ENCODE measurements around the gene HOXB3.

The HOXB3 gene

GRCh38 chr17:48517478-48517877 lies 72.6 kb downstream of the HOXB3 start:
- no peak for TF ChIP-seq ZFP30 (CRISPR knock-in tag; IDR thresholded peaks at IDR 0.05)
- no peak for TF ChIP-seq PPARA (CRISPR knock-in tag; IDR thresholded peaks at IDR 0.05; ENCODE audit: borderline replicate concordance)
- TF ChIP-seq BACH2 (CRISPR knock-in tag; IDR thresholded peaks at IDR 0.05; ENCODE audit: borderline replicate concordance): no peak
- no peak for TF ChIP-seq RARB (CRISPR knock-in tag; IDR thresholded peaks at IDR 0.05)
- no peak for TF ChIP-seq TOX (CRISPR knock-in tag; IDR thresholded peaks at IDR 0.05; ENCODE audit: borderline replicate concordance)
- TF ChIP-seq ZNF565 (CRISPR knock-in tag; conservative IDR thresholded peaks at IDR 0.05; ENCODE audit: low read depth): no peak
- TF ChIP-seq OSR1 (CRISPR knock-in tag; IDR thresholded peaks at IDR 0.05): no peak
- TF ChIP-seq, protein P1, sequence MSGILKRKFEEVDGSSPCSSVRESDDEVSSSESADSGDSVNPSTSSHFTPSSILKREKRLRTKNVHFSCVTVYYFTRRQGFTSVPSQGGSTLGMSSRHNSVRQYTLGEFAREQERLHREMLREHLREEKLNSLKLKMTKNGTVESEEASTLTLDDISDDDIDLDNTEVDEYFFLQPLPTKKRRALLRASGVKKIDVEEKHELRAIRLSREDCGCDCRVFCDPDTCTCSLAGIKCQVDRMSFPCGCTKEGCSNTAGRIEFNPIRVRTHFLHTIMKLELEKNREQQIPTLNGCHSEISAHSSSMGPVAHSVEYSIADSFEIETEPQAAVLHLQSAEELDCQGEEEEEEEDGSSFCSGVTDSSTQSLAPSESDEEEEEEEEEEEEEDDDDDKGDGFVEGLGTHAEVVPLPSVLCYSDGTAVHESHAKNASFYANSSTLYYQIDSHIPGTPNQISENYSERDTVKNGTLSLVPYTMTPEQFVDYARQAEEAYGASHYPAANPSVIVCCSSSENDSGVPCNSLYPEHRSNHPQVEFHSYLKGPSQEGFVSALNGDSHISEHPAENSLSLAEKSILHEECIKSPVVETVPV (CRISPR knock-in tag; IDR thresholded peaks at IDR 0.05): no peak
- no peak for TF ChIP-seq ZFP3 (CRISPR knock-in tag; IDR thresholded peaks at IDR 0.05)
- TF ChIP-seq CREB5 (CRISPR knock-in tag; IDR thresholded peaks at IDR 0.05; ENCODE audit: low read depth): no peak
- no peak for TF ChIP-seq ESRRG (CRISPR knock-in tag; IDR thresholded peaks at IDR 0.05)
- no peak for TF ChIP-seq ISL1 (CRISPR knock-in tag; IDR thresholded peaks at IDR 0.05)
- no peak for TF ChIP-seq SNAI2 (CRISPR knock-in tag; IDR thresholded peaks at IDR 0.05)
- TF ChIP-seq CSDC2 (CRISPR knock-in tag; IDR thresholded peaks at IDR 0.05): no peak
- no peak for ATAC-seq

DNA sequence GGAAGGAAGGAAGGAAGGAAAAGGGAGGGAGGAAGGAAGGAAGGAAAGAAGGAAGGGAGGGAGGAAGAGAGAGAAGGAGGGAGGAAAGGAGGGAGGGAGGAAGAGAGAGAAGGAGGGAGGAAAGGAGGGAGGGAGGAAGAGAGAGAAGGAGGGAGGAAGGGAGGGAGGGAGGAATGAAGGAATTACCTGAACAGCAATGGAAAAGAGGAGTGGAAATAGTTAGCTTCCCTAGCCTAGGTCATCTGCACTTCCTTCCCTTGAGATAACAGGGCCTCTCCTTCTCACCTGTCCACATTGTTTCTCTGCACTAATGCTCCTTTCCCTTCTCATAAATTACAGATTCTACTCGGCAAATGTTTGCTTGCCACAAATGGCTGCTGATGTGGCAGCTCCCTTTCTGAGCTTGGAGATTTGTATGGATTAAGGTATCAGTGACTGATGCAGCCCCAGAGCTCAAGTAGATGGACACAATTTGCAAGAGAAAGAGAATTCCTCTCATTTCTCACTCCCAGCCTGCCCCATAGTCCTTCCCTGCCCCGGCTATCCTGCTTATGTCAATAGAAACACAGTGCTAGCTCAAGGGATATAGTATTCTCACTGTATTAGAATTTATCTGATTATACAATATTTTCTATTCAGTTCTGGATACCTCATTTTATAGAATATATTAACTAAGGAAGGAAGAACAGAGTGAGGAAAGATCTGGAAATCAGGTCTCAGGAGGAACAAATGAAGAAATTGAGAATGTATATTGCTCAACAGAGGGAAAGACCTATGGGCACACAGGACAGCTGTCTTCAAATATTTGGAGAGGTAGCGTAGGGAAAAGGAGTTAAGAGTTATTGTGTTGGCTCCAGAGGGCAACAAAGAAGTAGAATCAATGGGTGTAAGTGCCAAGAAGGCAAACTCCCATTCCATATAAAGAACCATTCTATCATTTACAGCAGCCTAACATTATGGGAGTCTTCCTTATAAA lies 73.8 kb downstream of the HOXB3 start:
- TF ChIP-seq PPARA (CRISPR knock-in tag; IDR thresholded peaks at IDR 0.05; ENCODE audit: borderline replicate concordance) (no peak), TOX (CRISPR knock-in tag; IDR thresholded peaks at IDR 0.05; ENCODE audit: borderline replicate concordance) (no peak), ZFP3 (CRISPR knock-in tag; IDR thresholded peaks at IDR 0.05) (no peak), ESRRG (CRISPR knock-in tag; IDR thresholded peaks at IDR 0.05) (no peak), ZNF70 (CRISPR knock-in tag; IDR thresholded peaks at IDR 0.05) (no peak), SNAI2 (CRISPR knock-in tag; IDR thresholded peaks at IDR 0.05) (no peak), ARNTL (CRISPR knock-in tag; IDR thresholded peaks at IDR 0.05; ENCODE audit: borderline replicate concordance, low read depth) (no peak), ISL1 (CRISPR knock-in tag; IDR thresholded peaks at IDR 0.05) (no peak), OSR1 (CRISPR knock-in tag; IDR thresholded peaks at IDR 0.05) (no peak), RARB (CRISPR knock-in tag; IDR thresholded peaks at IDR 0.05) (no peak)
- no peak for ATAC-seq

GRCh38 chr17:48514477-48514876 lies 75.6 kb downstream of the HOXB3 start:
- no peak for ATAC-seq
- TF ChIP-seq OSR1 (CRISPR knock-in tag; IDR thresholded peaks at IDR 0.05): no peak
- TF ChIP-seq, protein P2, sequence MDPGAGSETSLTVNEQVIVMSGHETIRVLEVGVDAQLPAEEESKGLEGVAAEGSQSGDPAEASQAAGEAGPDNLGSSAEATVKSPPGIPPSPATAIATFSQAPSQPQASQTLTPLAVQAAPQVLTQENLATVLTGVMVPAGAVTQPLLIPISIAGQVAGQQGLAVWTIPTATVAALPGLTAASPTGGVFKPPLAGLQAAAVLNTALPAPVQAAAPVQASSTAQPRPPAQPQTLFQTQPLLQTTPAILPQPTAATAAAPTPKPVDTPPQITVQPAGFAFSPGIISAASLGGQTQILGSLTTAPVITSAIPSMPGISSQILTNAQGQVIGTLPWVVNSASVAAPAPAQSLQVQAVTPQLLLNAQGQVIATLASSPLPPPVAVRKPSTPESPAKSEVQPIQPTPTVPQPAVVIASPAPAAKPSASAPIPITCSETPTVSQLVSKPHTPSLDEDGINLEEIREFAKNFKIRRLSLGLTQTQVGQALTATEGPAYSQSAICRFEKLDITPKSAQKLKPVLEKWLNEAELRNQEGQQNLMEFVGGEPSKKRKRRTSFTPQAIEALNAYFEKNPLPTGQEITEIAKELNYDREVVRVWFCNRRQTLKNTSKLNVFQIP (CRISPR knock-in tag; IDR thresholded peaks at IDR 0.05; ENCODE audit: borderline replicate concordance, low read depth): no peak
- TF ChIP-seq GLIS3 (CRISPR knock-in tag; IDR thresholded peaks at IDR 0.05): no peak
- TF ChIP-seq SNAI2 (CRISPR knock-in tag; IDR thresholded peaks at IDR 0.05): no peak
- TF ChIP-seq PPARA (CRISPR knock-in tag; IDR thresholded peaks at IDR 0.05; ENCODE audit: borderline replicate concordance): no peak
- no peak for TF ChIP-seq RARB (CRISPR knock-in tag; IDR thresholded peaks at IDR 0.05)
- TF ChIP-seq ZFP3 (CRISPR knock-in tag; IDR thresholded peaks at IDR 0.05): no peak
- no peak for TF ChIP-seq TOX (CRISPR knock-in tag; IDR thresholded peaks at IDR 0.05; ENCODE audit: borderline replicate concordance)
- no peak for TF ChIP-seq ESRRG (CRISPR knock-in tag; IDR thresholded peaks at IDR 0.05)
- no peak for TF ChIP-seq ZNF70 (CRISPR knock-in tag; IDR thresholded peaks at IDR 0.05)
- no peak for TF ChIP-seq ZFP30 (CRISPR knock-in tag; IDR thresholded peaks at IDR 0.05)
- no peak for TF ChIP-seq ZNF8 (CRISPR knock-in tag; IDR thresholded peaks at IDR 0.05)
- no peak for TF ChIP-seq BACH2 (CRISPR knock-in tag; IDR thresholded peaks at IDR 0.05; ENCODE audit: borderline replicate concordance)
- TF ChIP-seq, protein P3, sequence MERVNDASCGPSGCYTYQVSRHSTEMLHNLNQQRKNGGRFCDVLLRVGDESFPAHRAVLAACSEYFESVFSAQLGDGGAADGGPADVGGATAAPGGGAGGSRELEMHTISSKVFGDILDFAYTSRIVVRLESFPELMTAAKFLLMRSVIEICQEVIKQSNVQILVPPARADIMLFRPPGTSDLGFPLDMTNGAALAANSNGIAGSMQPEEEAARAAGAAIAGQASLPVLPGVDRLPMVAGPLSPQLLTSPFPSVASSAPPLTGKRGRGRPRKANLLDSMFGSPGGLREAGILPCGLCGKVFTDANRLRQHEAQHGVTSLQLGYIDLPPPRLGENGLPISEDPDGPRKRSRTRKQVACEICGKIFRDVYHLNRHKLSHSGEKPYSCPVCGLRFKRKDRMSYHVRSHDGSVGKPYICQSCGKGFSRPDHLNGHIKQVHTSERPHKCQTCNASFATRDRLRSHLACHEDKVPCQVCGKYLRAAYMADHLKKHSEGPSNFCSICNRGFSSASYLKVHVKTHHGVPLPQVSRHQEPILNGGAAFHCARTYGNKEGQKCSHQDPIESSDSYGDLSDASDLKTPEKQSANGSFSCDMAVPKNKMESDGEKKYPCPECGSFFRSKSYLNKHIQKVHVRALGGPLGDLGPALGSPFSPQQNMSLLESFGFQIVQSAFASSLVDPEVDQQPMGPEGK (CRISPR knock-in tag; IDR thresholded peaks at IDR 0.05; ENCODE audit: borderline replicate concordance): no peak
- TF ChIP-seq CREB5 (CRISPR knock-in tag; IDR thresholded peaks at IDR 0.05; ENCODE audit: low read depth): no peak
- TF ChIP-seq ARNTL (CRISPR knock-in tag; IDR thresholded peaks at IDR 0.05; ENCODE audit: borderline replicate concordance, low read depth): no peak
- no peak for TF ChIP-seq TCF4 (CRISPR knock-in tag; IDR thresholded peaks at IDR 0.05; ENCODE audit: borderline replicate concordance)

Data from SK-N-SH treated with all-trans-retinoic acid at 6 μM for 48 hours (cell line).